ENCODE results near the gene NKD1. TPM values are rescaled to one million over a fixed set of nuclear protein-coding genes. Genes with fewer than 3 reads are reported as not detected.

Gene NKD1
- total and polyA plus RNA-seq, 2 experiments from 2014 or later, result not detected

DNA sequence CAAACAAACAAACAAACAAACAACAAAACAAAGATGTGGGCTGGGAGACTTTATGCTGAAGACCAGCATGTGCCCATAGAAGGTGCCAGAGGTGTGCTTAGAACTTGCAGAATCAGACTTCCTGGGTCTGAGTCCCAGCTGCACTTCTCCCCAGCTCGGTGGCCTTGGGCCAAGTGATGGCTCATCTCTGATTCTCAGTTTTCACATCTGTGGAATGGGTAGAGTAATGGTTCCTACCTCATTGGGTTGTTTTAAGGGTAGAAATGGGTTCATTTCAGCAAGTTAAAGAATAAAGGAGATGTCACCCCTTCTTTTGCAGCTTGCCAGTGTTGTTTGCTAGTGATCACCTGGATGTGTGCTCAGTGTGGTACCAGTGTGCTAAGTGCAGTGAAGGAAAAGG is 10.7 kb downstream of the NKD1 start:
- Histone ChIP-seq H4K20me1 (ENCODE audit: insufficient read depth) (no peaks in the 10 kb centered on the region), H3K4me1 (ENCODE audit: insufficient read depth) (no peaks in the 10 kb centered on the region), H3K27me3 (replicated peaks; ENCODE audit: insufficient read depth) (no peaks in the 10 kb centered on the region; the same call in 1 of the 2 replicates), H3K79me2 (ENCODE audit: insufficient read depth) (no peaks in the 10 kb centered on the region), H3K4me3 (no peak overlapping the region), H3K9ac (no peak overlapping the region), H3F3A (ENCODE audit: insufficient read depth) (no peaks in the 10 kb centered on the region), H2AFZ (no peak overlapping the region), H3K36me3 (ENCODE audit: low read depth) (no peaks in the 10 kb centered on the region), H3K9me3 (ENCODE audit: low read depth) (no peaks in the 10 kb centered on the region), H3K4me2 (ENCODE audit: unreplicated experiment) (no peak overlapping the region), H3K27ac (no peak overlapping the region), H3K9me2 (ENCODE audit: insufficient read depth) (no peaks in the 10 kb centered on the region)
- in situ Hi-C loops (cut with MboI), result no loop called here
- TF ChIP-seq EZH2phosphoT487 (IDR thresholded peaks at IDR 0.05; ENCODE audit: insufficient read depth, low read depth), result no peak
- TF ChIP-seq EZH2 (IDR thresholded peaks at IDR 0.05; ENCODE audit: insufficient read depth, poor library complexity, severe bottlenecking), result no peak
- DNase-seq, result no peak
- WGBS, 2 experiments (ENCODE audit: low coverage in 1 of 2, low lambda C conversion rate in 2 of 2, missing lambda C conversion rate in 2 of 2), result 16 to 28% methylated on average over 1 of the region's 1 CpG

DNA sequence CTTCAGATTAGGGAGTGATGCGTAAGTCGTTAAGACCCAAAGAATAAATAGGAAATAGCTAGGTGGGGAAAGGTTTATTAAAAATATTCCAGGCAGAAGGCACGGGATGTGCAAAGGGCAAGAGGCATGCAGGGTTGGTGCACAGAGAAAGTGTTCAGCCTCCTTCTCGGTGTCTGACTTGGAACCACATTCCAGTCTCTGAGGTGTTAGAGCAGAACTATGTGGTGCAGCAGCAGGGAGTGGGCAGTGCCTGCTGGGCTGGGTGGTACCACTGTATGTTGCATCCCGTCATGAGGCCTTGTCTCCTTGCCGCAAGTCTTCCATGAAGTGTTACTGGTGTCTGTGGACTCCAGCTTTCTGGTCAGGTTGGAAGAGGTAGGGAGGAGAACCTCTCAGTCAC is 11.1 kb downstream of the NKD1 start:
- in situ Hi-C loops (cut with MboI), result no loop called here
- Histone ChIP-seq H3K4me2 (ENCODE audit: unreplicated experiment) (no peak overlapping the region), H3K79me2 (ENCODE audit: insufficient read depth) (no peaks in the 10 kb centered on the region), H2AFZ (no peak overlapping the region), H3K27ac (no peak overlapping the region), H3K9ac (no peak overlapping the region), H3K9me3 (ENCODE audit: low read depth) (no peaks in the 10 kb centered on the region), H3K9me2 (ENCODE audit: insufficient read depth) (no peaks in the 10 kb centered on the region), H3K36me3 (ENCODE audit: low read depth) (no peaks in the 10 kb centered on the region), H4K20me1 (ENCODE audit: insufficient read depth) (no peaks in the 10 kb centered on the region), H3K4me3 (no peak overlapping the region), H3F3A (ENCODE audit: insufficient read depth) (no peaks in the 10 kb centered on the region), H3K27me3 (replicated peaks; ENCODE audit: insufficient read depth) (no peaks in the 10 kb centered on the region; the same call in 1 of the 2 replicates), H3K4me1 (ENCODE audit: insufficient read depth) (no peaks in the 10 kb centered on the region)
- 84 to 86% methylated on average over 6 of the region's 6 CpGs for WGBS, 2 experiments (ENCODE audit: low coverage in 1 of 2, low lambda C conversion rate in 2 of 2, missing lambda C conversion rate in 2 of 2)
- no peak for TF ChIP-seq EZH2phosphoT487 (IDR thresholded peaks at IDR 0.05; ENCODE audit: insufficient read depth, low read depth)
- no peak for TF ChIP-seq EZH2 (IDR thresholded peaks at IDR 0.05; ENCODE audit: insufficient read depth, poor library complexity, severe bottlenecking)
- DNase-seq, result no peak

DNA sequence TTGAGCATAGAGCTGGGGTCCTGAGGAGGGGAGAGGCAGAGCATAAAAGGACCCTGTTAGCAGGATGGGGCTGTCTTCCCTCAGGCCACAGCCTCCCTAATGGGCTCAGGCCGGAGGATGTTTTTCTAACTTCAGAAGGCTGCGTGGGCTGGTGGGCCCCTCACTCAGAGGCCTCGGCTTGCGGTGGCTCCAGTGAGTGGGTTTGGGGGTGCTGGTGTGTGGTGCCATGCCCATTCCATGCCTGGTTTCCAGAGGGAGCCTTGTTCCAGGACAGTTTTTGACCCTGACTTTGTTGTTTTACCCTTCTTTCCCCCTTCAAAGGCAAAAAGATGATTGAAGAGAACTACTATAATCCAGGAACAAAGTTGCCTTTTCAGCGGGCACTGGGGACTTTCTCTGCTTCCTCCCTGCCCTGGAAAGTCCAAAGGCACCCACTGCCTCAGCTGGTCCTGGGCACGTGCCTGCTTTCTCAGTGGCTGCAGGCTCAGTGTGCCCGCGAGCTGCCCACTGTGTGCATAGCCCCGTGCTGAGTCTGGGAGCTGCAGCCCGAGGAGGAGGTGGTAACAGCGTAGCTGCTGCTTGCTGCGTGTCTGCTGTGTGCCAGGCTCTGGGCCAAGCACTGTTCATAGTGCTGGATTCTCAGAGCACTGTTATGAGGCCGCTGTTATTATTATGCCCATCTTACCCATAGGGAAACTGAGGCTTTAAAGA is 11.8 kb downstream of the NKD1 start:
- in situ Hi-C loops (cut with MboI), result no loop called here
- Histone ChIP-seq H3K4me1 (ENCODE audit: insufficient read depth) (no peaks in the 10 kb centered on the region), H3K79me2 (ENCODE audit: insufficient read depth) (no peaks in the 10 kb centered on the region), H2AFZ (no peak overlapping the region), H3K9ac (no peak overlapping the region), H3K4me2 (ENCODE audit: unreplicated experiment) (no peak overlapping the region), H3K27ac (no peak overlapping the region), H4K20me1 (ENCODE audit: insufficient read depth) (no peaks in the 10 kb centered on the region), H3K4me3 (no peak overlapping the region), H3K9me2 (ENCODE audit: insufficient read depth) (no peaks in the 10 kb centered on the region), H3K36me3 (ENCODE audit: low read depth) (no peaks in the 10 kb centered on the region), H3F3A (ENCODE audit: insufficient read depth) (no peaks in the 10 kb centered on the region), H3K9me3 (ENCODE audit: low read depth) (no peaks in the 10 kb centered on the region), H3K27me3 (replicated peaks; ENCODE audit: insufficient read depth) (no peaks in the 10 kb centered on the region; the same call in 1 of the 2 replicates)
- DNase-seq, result no peak
- TF ChIP-seq EZH2 (IDR thresholded peaks at IDR 0.05; ENCODE audit: insufficient read depth, poor library complexity, severe bottlenecking), result no peak
- no peak for TF ChIP-seq EZH2phosphoT487 (IDR thresholded peaks at IDR 0.05; ENCODE audit: insufficient read depth, low read depth)
- WGBS, 2 experiments (ENCODE audit: low coverage in 1 of 2, low lambda C conversion rate in 2 of 2, missing lambda C conversion rate in 2 of 2), result 75 to 78% methylated on average over 13 of the region's 13 CpGs

DNA sequence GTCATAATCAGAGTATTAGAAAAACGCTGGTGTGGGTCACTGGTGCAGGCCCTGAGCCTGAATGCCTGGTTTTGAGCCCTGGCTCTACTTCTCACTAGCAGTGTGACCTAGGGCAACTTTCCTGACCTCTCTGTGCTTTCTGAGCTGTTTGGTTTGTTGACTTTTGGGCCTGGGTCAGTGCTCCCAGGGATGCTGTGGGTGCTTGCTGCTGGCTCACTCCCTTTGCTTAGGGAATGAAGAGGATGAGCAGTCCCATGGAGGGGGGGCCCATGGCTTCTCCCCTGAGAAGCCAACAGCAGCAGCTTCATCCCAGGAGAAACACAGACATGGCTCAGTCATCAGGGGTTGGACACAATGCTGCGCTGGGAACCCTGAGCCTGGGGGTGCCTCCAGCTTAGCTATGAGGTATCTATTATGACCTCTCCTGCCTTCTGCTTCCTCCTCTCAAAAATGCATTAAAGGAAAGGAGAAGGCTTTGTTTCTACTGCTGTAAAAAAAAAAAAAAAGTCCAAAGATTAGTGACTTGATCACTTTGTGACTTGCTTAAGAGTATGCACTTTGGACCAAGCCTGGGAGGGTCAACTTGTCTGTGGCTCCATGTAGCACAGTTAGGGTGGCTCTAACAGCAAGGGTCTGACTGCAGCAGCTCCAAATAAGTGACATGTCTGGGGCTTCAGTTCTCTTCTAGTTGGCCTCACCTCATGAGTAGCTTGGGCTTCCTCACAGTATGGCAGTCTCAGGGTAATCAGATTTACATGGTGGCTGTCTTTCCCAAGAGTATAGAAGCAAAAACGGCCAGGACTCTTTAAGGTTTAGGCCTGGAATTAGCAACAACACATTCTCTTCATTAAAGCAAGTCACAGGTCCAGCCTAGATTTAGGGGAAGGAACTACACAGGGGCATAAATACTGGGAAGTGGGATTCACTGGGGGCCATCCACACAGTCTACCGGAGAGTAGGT is 13.0 kb downstream of the NKD1 start:
- Histone ChIP-seq H3K27me3 (replicated peaks; ENCODE audit: insufficient read depth) (no peaks in the 10 kb centered on the region; the same call in 1 of the 2 replicates), H3K27ac (no peak overlapping the region), H3F3A (ENCODE audit: insufficient read depth) (no peaks in the 10 kb centered on the region), H4K20me1 (ENCODE audit: insufficient read depth) (no peaks in the 10 kb centered on the region), H3K4me1 (ENCODE audit: insufficient read depth) (no peaks in the 10 kb centered on the region), H3K9me3 (ENCODE audit: low read depth) (no peaks in the 10 kb centered on the region), H3K36me3 (ENCODE audit: low read depth) (no peaks in the 10 kb centered on the region), H3K9me2 (ENCODE audit: insufficient read depth) (no peaks in the 10 kb centered on the region), H3K9ac (no peak overlapping the region), H3K4me3 (no peak overlapping the region), H3K79me2 (ENCODE audit: insufficient read depth) (no peaks in the 10 kb centered on the region), H2AFZ (no peak overlapping the region), H3K4me2 (ENCODE audit: unreplicated experiment) (no peak overlapping the region)
- TF ChIP-seq EZH2phosphoT487 (IDR thresholded peaks at IDR 0.05; ENCODE audit: insufficient read depth, low read depth) (no peak), EZH2 (IDR thresholded peaks at IDR 0.05; ENCODE audit: insufficient read depth, poor library complexity, severe bottlenecking) (no peak)
- 44 to 51% methylated on average over 4 of the region's 4 CpGs for WGBS, 2 experiments (ENCODE audit: low coverage in 1 of 2, low lambda C conversion rate in 2 of 2, missing lambda C conversion rate in 2 of 2)
- in situ Hi-C loops (cut with MboI), result no loop called here
- no peak for DNase-seq

Data from GM23248 (cell line).